HCT116 (cell line): ENCODE results near the gene HRH3. TPM values are rescaled to one million over a fixed set of nuclear protein-coding genes. Genes with fewer than 3 reads are reported as not detected.

ENCODE experiments used
- ATAC-seq: fragments of 200-7000 bp; cut with Tn5 transposase; 2 replicates; pipeline ENCODE4 v1.9.1; 2020; ENCODE audit warnings: mild to moderate bottlenecking, moderate library complexity
- BruUV-seq: library from RNA; stranded (reverse); fragments of 400-500 nt; replicated peaks from 2 replicates; lab custom pipeline; 2021; lab: Mats Ljungman, UMichigan
- CTCF ChIA-PET: fragments of 300-600 bp; sonication (Branson Sonifier 250); formaldehyde crosslinking; loops from one replicate; lab custom pipeline; 2021; ENCODE audit warnings: antibody characterized with exemption; lab: Charles Lee
- POLR2A ChIA-PET: fragments of 300-600, 350-600 bp; sonication (Branson Sonifier 250); formaldehyde crosslinking; loops from one replicate; lab custom pipeline; 2021; ENCODE audit warnings: antibody characterized with exemption; lab: Charles Lee
- RAD21 ChIA-PET, 2 experiments: fragments of 300-600 bp; sonication (Branson Sonifier 250); formaldehyde crosslinking; loops; one replicate each; lab custom pipeline; 2023; ENCODE audit warnings: low total read pairs in 2 of 2; ENCODE audit not compliant: uncharacterized antibody in 2 of 2, unreplicated experiment in 2 of 2, low non-redundant PET in 1 of 2; lab: Charles Lee
- DNase-seq: peaks from one replicate; pipeline ENCODE4 v3.0.0-alpha.2; 2010; ENCODE audit warnings: low read depth, low spot score
- H2AFZ ChIP-seq: fragments of 200-600 bp; shearing (Covaris generic), sonication (generic); 2 replicates; pipeline ENCODE4 v1.6.1; 2017; ENCODE audit warnings: low read depth, mixed run types, mixed read lengths, antibody characterized with exemption, low read length; ENCODE audit not compliant: poor library complexity, severe bottlenecking
- H3K27ac ChIP-seq: 2 replicates; pipeline ENCODE4 v1.5.1; 2012; ENCODE audit warnings: low read depth, low read length
- H3K27me3 ChIP-seq: fragments of 200-600 bp; sonication (generic); 2 replicates; pipeline ENCODE4 v1.6.1; 2016; ENCODE audit warnings: mixed run types, low read length, mixed read lengths; ENCODE audit not compliant: insufficient read depth
- H3K36me3 ChIP-seq, 2 experiments: fragments of 200-500 bp in 1 of 2; fragments of 200-600 bp in 1 of 2; sonication (Bioruptor generic) in 1 of 2; sonication (generic) in 1 of 2; 2 replicates each; pipeline versions ENCODE4 v1.5.1 to v1.6.1; 2014 to 2016; ENCODE audit warnings: low read length in 2 of 2, inconsistent platforms in 1 of 2, mixed read lengths in 1 of 2, mixed run types in 1 of 2; ENCODE audit not compliant: insufficient read depth in 2 of 2, control insufficient read depth in 1 of 2
- H3K4me1 ChIP-seq, 2 experiments: fragments of 200-600 bp in 1 of 2; sonication (generic) in 1 of 2; 2 replicates each; pipeline versions ENCODE4 v1.5.1 to v1.6.1; 2012 to 2017; ENCODE audit warnings: low read length in 2 of 2, inconsistent platforms in 1 of 2, mild to moderate bottlenecking in 1 of 2, mixed read lengths in 1 of 2, mixed run types in 1 of 2, moderate library complexity in 1 of 2; ENCODE audit not compliant: insufficient read depth in 2 of 2, control insufficient read depth in 1 of 2
- H3K4me2 ChIP-seq: fragments of 200-600 bp; sonication (generic); 2 replicates; pipeline ENCODE4 v1.6.1; 2017; ENCODE audit warnings: mixed run types, low read length, mixed read lengths
- H3K4me3 ChIP-seq, 2 experiments: fragments of 200-600 bp in 1 of 2; sonication (generic) in 1 of 2; replicated peaks in 1 of 2; 2 replicates each; pipeline ENCODE4 v1.5.1; 2011 to 2016; ENCODE audit warnings: low read length in 2 of 2, control low read depth in 1 of 2, low read depth in 1 of 2, mild to moderate bottlenecking in 1 of 2, mixed read lengths in 1 of 2, mixed run types in 1 of 2
- H3K79me2 ChIP-seq: fragments of 200-600 bp; sonication (generic); 2 replicates; pipeline ENCODE4 v1.6.1; 2017; ENCODE audit warnings: mild to moderate bottlenecking, mixed run types, low read length, moderate library complexity, mixed read lengths; ENCODE audit not compliant: insufficient read depth
- H3K9ac ChIP-seq: fragments of 200-600 bp; sonication (generic); 2 replicates; pipeline ENCODE4 v1.6.1; 2016; ENCODE audit warnings: low read length, mixed read lengths
- H3K9me2 ChIP-seq: fragments of 200-600 bp; sonication (generic), shearing (Covaris generic); 2 replicates; pipeline ENCODE4 v1.6.1; 2017; ENCODE audit warnings: mixed run types, mild to moderate bottlenecking, moderate library complexity; ENCODE audit not compliant: insufficient read depth
- H3K9me3 ChIP-seq, 2 experiments: fragments of 200-500 bp in 1 of 2; fragments of 200-600 bp in 1 of 2; sonication (Bioruptor generic) in 1 of 2; sonication (generic) in 1 of 2; 2 replicates each; pipeline ENCODE4 v1.6.1; 2014 to 2017; ENCODE audit warnings: low read length in 2 of 2, mixed read lengths in 2 of 2, inconsistent platforms in 1 of 2, low read depth in 1 of 2, mild to moderate bottlenecking in 1 of 2, mixed run types in 1 of 2, moderate library complexity in 1 of 2; ENCODE audit not compliant: control insufficient read depth in 1 of 2, insufficient read depth in 1 of 2
- H4K20me1 ChIP-seq: fragments of 200-600 bp; sonication (generic), shearing (Covaris generic); 2 replicates; pipeline ENCODE4 v1.6.1; 2017; ENCODE audit warnings: mixed run types, mild to moderate bottlenecking, moderate library complexity; ENCODE audit not compliant: insufficient read depth
- CBX3 ChIP-seq: IDR thresholded peaks from 2 replicates; pipeline ENCODE4 v1.6.1; 2012; ENCODE audit warnings: low read depth
- CEBPB ChIP-seq: IDR thresholded peaks from 2 replicates; pipeline ENCODE4 v1.6.1; 2012; ENCODE audit warnings: low read depth
- ELF1 ChIP-seq: IDR thresholded peaks from 2 replicates; pipeline ENCODE4 v1.6.1; 2012; ENCODE audit warnings: low read depth, borderline replicate concordance
- EZH2 ChIP-seq: fragments of 200-600 bp; sonication (generic); IDR thresholded peaks from 2 replicates; pipeline ENCODE4 v1.6.1; 2017; ENCODE audit warnings: antibody characterized with exemption, mixed run types
- EZH2phosphoT487 ChIP-seq: fragments of 200-600 bp; IDR thresholded peaks from 2 replicates; pipeline ENCODE4 v1.6.1; 2018; ENCODE audit warnings: antibody characterized with exemption, borderline replicate concordance
- FOSL1 ChIP-seq: IDR thresholded peaks from 2 replicates; pipeline ENCODE4 v1.6.1; 2012; ENCODE audit warnings: low read depth
- JUND ChIP-seq: IDR thresholded peaks from 2 replicates; pipeline ENCODE4 v1.6.1; 2012
- RAD21 ChIP-seq: IDR thresholded peaks from 2 replicates; pipeline ENCODE4 v1.6.1; 2012; ENCODE audit warnings: low read depth, mild to moderate bottlenecking
- SIN3A ChIP-seq: IDR thresholded peaks from 2 replicates; pipeline ENCODE4 v1.6.1; 2012; ENCODE audit warnings: low read depth
- SP1 ChIP-seq: IDR thresholded peaks from 2 replicates; pipeline ENCODE4 v1.6.1; 2012; ENCODE audit warnings: low read depth
- TCF7L2 ChIP-seq: IDR thresholded peaks from 2 replicates; pipeline ENCODE4 v1.7.0; 2011; ENCODE audit warnings: borderline replicate concordance, inconsistent platforms; ENCODE audit not compliant: insufficient read depth, insufficient read length; ENCODE audit errors: extremely low read depth
- YY1 ChIP-seq: IDR thresholded peaks from 2 replicates; pipeline ENCODE4 v1.6.1; 2011; ENCODE audit warnings: low read length, low read depth, moderate library complexity, mild to moderate bottlenecking; ENCODE audit not compliant: insufficient replicate concordance; ENCODE audit errors: extremely low read depth
- ZNF274 ChIP-seq: fragments of 200-500 bp; sonication (Bioruptor generic); IDR thresholded peaks from 2 replicates; pipeline ENCODE4 v1.6.1; 2014; ENCODE audit warnings: mild to moderate bottlenecking, low read depth, low read length, inconsistent platforms
- intact Hi-C: fragments of 100-400 bp; cut with micrococcal nuclease; formaldehyde crosslinking; loops from 2 replicates; pipeline ENCODE4 v1.10.0; 2022
- total RNA-seq: library from RNA; stranded (reverse); gene quantifications from one replicate; pipeline ENCODE4 v1.2.1, GENCODE V29; 2021; ENCODE audit not compliant: unreplicated experiment
- TF ChIP-seq, protein P1 (sequence below): IDR thresholded peaks from 2 replicates; pipeline ENCODE4 v1.6.1; 2011; ENCODE audit warnings: mild to moderate bottlenecking, low read length, moderate library complexity; ENCODE audit not compliant: insufficient replicate concordance; ENCODE audit errors: extremely low read depth
- TF ChIP-seq, protein P2 (sequence below): IDR thresholded peaks from 2 replicates; pipeline ENCODE4 v1.6.1; 2012
- TF ChIP-seq, protein P3 (sequence below): IDR thresholded peaks from 2 replicates; pipeline ENCODE4 v1.6.1; 2012; ENCODE audit warnings: low read depth
- TF ChIP-seq, protein P4 (sequence below), 3 experiments: fragments of 200-600 bp in 1 of 3; sonication (generic) in 1 of 3; IDR thresholded peaks in 2 of 3; conservative IDR thresholded peaks in 1 of 3; 2 replicates each; pipeline ENCODE4 v1.5.1; 2012 to 2017; ENCODE audit warnings: low read depth in 2 of 3, low read length in 2 of 3, antibody characterized with exemption in 1 of 3, borderline replicate concordance in 1 of 3, control low read depth in 1 of 3, mild to moderate bottlenecking in 1 of 3, mixed read lengths in 1 of 3, mixed run types in 1 of 3, moderate library complexity in 1 of 3; ENCODE audit not compliant: insufficient read depth in 1 of 3

HRH3 gene
- total RNA-seq, 1 experiment from 2014 or later: not detected

DNA sequence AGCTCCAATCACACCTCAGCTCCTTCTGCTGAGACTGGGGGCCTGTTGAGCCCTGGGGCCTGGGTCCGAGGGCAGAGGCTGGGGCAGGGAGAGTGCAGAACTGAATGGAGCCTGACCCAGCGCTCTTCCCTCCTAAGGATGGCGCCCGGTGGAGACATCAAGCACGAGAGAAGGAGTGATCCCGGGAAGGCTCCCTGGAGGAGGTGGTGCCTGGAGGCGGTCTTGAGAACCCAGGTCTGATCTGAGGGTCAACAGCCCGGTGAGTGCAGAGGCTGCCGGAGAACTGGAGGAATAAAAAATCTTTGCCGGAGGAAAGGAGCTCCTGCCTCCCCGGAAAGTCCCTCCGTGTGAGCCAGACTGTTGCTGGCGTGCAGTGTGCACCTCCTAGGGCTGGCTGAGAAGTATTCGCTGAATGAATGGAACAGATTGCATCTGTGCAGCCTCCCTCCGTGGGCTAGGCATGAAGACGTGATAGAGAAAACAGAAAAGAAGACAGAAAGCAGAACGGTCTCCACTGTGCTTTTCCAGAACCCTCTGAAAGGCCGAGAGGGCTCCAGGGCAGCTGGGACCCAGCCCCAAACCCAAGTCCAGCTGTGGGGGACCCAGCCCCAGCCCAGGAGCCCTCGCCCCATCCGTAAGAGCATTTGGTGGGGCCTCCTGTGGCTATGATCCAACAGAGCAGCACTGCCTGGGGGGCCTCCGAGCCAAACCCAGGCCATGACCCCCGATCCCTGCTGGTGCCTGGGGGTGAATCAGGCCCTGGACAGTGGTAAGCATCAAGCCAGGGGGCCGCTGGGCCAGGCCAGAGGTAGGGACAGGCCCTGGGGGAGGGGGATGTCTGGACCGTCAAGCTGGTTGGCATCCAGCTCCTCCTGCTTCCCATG lies 6.9 kb upstream of the HRH3 start:
- ChIA-PET RAD21 (no interaction called here), POLR2A (no interaction called here), CTCF (no interaction called here)
- H4K20me1 ChIP-seq: no peaks in the 10 kb centered on the region
- peaks cover 16% of the 10 kb centered on the region; the same call in 1 of the 2 replicates for H3K27me3 ChIP-seq
- no peak overlapping the region for H3K4me2 ChIP-seq
- no peak for TF ChIP-seq CEBPB
- TF ChIP-seq, protein P1, sequence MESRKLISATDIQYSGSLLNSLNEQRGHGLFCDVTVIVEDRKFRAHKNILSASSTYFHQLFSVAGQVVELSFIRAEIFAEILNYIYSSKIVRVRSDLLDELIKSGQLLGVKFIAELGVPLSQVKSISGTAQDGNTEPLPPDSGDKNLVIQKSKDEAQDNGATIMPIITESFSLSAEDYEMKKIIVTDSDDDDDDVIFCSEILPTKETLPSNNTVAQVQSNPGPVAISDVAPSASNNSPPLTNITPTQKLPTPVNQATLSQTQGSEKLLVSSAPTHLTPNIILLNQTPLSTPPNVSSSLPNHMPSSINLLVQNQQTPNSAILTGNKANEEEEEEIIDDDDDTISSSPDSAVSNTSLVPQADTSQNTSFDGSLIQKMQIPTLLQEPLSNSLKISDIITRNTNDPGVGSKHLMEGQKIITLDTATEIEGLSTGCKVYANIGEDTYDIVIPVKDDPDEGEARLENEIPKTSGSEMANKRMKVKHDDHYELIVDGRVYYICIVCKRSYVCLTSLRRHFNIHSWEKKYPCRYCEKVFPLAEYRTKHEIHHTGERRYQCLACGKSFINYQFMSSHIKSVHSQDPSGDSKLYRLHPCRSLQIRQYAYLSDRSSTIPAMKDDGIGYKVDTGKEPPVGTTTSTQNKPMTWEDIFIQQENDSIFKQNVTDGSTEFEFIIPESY: no peak
- TF ChIP-seq, protein P2, sequence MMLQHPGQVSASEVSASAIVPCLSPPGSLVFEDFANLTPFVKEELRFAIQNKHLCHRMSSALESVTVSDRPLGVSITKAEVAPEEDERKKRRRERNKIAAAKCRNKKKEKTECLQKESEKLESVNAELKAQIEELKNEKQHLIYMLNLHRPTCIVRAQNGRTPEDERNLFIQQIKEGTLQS: no peak
- no peak for TF ChIP-seq CBX3
- TF ChIP-seq SIN3A: no peak
- no peak for TF ChIP-seq ZNF274
- TF ChIP-seq FOSL1: no peak
- no peak for TF ChIP-seq EZH2
- no peak for TF ChIP-seq SP1
- no peak for TF ChIP-seq EZH2phosphoT487
- TF ChIP-seq, protein P3, sequence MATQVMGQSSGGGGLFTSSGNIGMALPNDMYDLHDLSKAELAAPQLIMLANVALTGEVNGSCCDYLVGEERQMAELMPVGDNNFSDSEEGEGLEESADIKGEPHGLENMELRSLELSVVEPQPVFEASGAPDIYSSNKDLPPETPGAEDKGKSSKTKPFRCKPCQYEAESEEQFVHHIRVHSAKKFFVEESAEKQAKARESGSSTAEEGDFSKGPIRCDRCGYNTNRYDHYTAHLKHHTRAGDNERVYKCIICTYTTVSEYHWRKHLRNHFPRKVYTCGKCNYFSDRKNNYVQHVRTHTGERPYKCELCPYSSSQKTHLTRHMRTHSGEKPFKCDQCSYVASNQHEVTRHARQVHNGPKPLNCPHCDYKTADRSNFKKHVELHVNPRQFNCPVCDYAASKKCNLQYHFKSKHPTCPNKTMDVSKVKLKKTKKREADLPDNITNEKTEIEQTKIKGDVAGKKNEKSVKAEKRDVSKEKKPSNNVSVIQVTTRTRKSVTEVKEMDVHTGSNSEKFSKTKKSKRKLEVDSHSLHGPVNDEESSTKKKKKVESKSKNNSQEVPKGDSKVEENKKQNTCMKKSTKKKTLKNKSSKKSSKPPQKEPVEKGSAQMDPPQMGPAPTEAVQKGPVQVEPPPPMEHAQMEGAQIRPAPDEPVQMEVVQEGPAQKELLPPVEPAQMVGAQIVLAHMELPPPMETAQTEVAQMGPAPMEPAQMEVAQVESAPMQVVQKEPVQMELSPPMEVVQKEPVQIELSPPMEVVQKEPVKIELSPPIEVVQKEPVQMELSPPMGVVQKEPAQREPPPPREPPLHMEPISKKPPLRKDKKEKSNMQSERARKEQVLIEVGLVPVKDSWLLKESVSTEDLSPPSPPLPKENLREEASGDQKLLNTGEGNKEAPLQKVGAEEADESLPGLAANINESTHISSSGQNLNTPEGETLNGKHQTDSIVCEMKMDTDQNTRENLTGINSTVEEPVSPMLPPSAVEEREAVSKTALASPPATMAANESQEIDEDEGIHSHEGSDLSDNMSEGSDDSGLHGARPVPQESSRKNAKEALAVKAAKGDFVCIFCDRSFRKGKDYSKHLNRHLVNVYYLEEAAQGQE: no peak
- TF ChIP-seq ELF1: no peak
- no peak for TF ChIP-seq JUND
- no peak for TF ChIP-seq TCF7L2
- TF ChIP-seq, protein P4, sequence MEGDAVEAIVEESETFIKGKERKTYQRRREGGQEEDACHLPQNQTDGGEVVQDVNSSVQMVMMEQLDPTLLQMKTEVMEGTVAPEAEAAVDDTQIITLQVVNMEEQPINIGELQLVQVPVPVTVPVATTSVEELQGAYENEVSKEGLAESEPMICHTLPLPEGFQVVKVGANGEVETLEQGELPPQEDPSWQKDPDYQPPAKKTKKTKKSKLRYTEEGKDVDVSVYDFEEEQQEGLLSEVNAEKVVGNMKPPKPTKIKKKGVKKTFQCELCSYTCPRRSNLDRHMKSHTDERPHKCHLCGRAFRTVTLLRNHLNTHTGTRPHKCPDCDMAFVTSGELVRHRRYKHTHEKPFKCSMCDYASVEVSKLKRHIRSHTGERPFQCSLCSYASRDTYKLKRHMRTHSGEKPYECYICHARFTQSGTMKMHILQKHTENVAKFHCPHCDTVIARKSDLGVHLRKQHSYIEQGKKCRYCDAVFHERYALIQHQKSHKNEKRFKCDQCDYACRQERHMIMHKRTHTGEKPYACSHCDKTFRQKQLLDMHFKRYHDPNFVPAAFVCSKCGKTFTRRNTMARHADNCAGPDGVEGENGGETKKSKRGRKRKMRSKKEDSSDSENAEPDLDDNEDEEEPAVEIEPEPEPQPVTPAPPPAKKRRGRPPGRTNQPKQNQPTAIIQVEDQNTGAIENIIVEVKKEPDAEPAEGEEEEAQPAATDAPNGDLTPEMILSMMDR (IDR thresholded peaks at IDR 0.05 in 2 of 3, conservative IDR thresholded peaks at IDR 0.05 in 1 of 3; ENCODE audit: borderline replicate concordance in 1 of 3, insufficient read depth in 1 of 3, low read depth in 2 of 3, low read length in 2 of 3): no peak
- TF ChIP-seq RAD21: no peak
- TF ChIP-seq YY1: no peak
- no peak for DNase-seq
- H3K36me3 ChIP-seq: no peaks in the 10 kb centered on the region
- no peak overlapping the region for H3K27ac ChIP-seq
- peaks cover 0 to 8% of the 10 kb centered on the region in 2 experiments; a peak in 1 of 4 replicates for H3K4me1 ChIP-seq
- H3K9me3 ChIP-seq: no peaks in the 10 kb centered on the region
- no peak overlapping the region for H3K4me3 ChIP-seq
- H3K9ac ChIP-seq: no peak overlapping the region
- no TSS peak for BruUV-seq
- intact Hi-C loops: no loop called here
- no peak overlapping the region for H2AFZ ChIP-seq
- H3K79me2 ChIP-seq: no peaks in the 10 kb centered on the region
- ATAC-seq: no peak
- no peaks in the 10 kb centered on the region for H3K9me2 ChIP-seq
